Mesendoderm (in vitro differentiated cells): ENCODE measurements around the gene ZC3H12D.

Experiments
- DNase-seq: peaks from one replicate; pipeline ENCODE4 v3.0.0; 2013
- H2AK5ac ChIP-seq: 2 replicates; pipeline ENCODE4 v1.6.1; 2013; ENCODE audit warnings: low read length, inconsistent platforms
- H2BK120ac ChIP-seq: 2 replicates; pipeline ENCODE4 v1.6.1; 2013; ENCODE audit warnings: low read depth, mild to moderate bottlenecking, low read length, moderate library complexity, mixed read lengths
- H2BK15ac ChIP-seq: replicated peaks from 2 replicates; pipeline ENCODE4 v1.6.1; 2013; ENCODE audit warnings: low read depth, mild to moderate bottlenecking, moderate library complexity
- H2BK5ac ChIP-seq: 2 replicates; pipeline ENCODE4 v1.6.1; 2013; ENCODE audit warnings: low read length, inconsistent platforms
- H3K18ac ChIP-seq: 2 replicates; pipeline ENCODE4 v1.6.1; 2013; ENCODE audit warnings: mild to moderate bottlenecking, low read length, mixed read lengths
- H3K23ac ChIP-seq: one replicate; pipeline ENCODE4 v1.6.1; 2013; ENCODE audit warnings: low read length
- H3K27ac ChIP-seq: 2 replicates; pipeline ENCODE4 v1.5.1; 2013; ENCODE audit warnings: low read depth, mild to moderate bottlenecking, inconsistent platforms, low read length, moderate library complexity
- H3K27me3 ChIP-seq: 2 replicates; pipeline ENCODE4 v1.6.1; 2013; ENCODE audit warnings: low read length, control low read depth, mild to moderate bottlenecking, inconsistent platforms; ENCODE audit not compliant: insufficient read depth, poor library complexity
- H3K36me3 ChIP-seq: 2 replicates; pipeline ENCODE4 v1.6.1; 2013; ENCODE audit warnings: low read length, inconsistent platforms; ENCODE audit not compliant: control insufficient read depth, insufficient read depth
- H3K4ac ChIP-seq: one replicate; pipeline ENCODE4 v1.6.1; 2013; ENCODE audit warnings: low read depth, mild to moderate bottlenecking, low read length, moderate library complexity
- H3K4me1 ChIP-seq: 2 replicates; pipeline ENCODE4 v1.6.1; 2013; ENCODE audit warnings: low read depth, low read length, inconsistent platforms; ENCODE audit not compliant: control insufficient read depth
- H3K4me2 ChIP-seq: 2 replicates; pipeline ENCODE4 v1.6.1; 2013; ENCODE audit warnings: low read length
- H3K4me3 ChIP-seq: 2 replicates; pipeline ENCODE4 v1.5.1; 2013; ENCODE audit warnings: mild to moderate bottlenecking, low read length
- H3K56ac ChIP-seq: one replicate; pipeline ENCODE4 v1.6.1; 2013; ENCODE audit warnings: low read length
- H3K79me1 ChIP-seq: 2 replicates; pipeline ENCODE4 v1.6.1; 2013; ENCODE audit warnings: low read length, inconsistent platforms
- H3K79me2 ChIP-seq: 2 replicates; pipeline ENCODE4 v1.6.1; 2013; ENCODE audit warnings: mild to moderate bottlenecking, low read length; ENCODE audit not compliant: control insufficient read depth, insufficient read depth
- H3K9ac ChIP-seq: 2 replicates; pipeline ENCODE4 v1.6.1; 2013; ENCODE audit warnings: low read length, inconsistent platforms
- H4K5ac ChIP-seq: one replicate; pipeline ENCODE4 v1.6.1; 2013; ENCODE audit warnings: low read length
- H4K8ac ChIP-seq: one replicate; pipeline ENCODE4 v1.6.1; 2013; ENCODE audit warnings: low read depth, mild to moderate bottlenecking, control low read depth, low read length, moderate library complexity
- WGBS: extraction: QIAGEN DNeasy Blood & Tissue Kit; methylation state at CpG from one replicate; pipeline ENCODE4 v1.1.7; 2013; ENCODE audit warnings: low lambda C conversion rate, missing lambda C conversion rate; ENCODE audit not compliant: insufficient coverage; ENCODE audit errors: extremely low coverage; 5-methylcytosine and 5-hydroxymethylcytosine counted together

The ZC3H12D gene

GRCh38 chr6:149508485-149508884, 23.7 kb upstream of the ZC3H12D start:
- H2AK5ac ChIP-seq: no peak overlapping the region
- no peak overlapping the region for H3K27ac ChIP-seq
- H2BK120ac ChIP-seq: no peak overlapping the region
- DNase-seq: peak; percentile 5
- no peak overlapping the region for H4K8ac ChIP-seq
- no peak overlapping the region for H3K23ac ChIP-seq
- H3K4me1 ChIP-seq: no peaks in the 10 kb centered on the region
- no peak overlapping the region for H3K4ac ChIP-seq
- H3K56ac ChIP-seq: no peak overlapping the region
- H2BK15ac ChIP-seq: no peak overlapping the region
- H3K36me3 ChIP-seq: no peaks in the 10 kb centered on the region
- no peak overlapping the region for H3K4me3 ChIP-seq
- no peak overlapping the region for H3K18ac ChIP-seq
- WGBS: no CpG with 5 or more reads among the region's 3 CpGs
- no peak overlapping the region for H2BK5ac ChIP-seq
- H3K27me3 ChIP-seq: no peaks in the 10 kb centered on the region
- no peaks in the 10 kb centered on the region for H3K79me2 ChIP-seq
- no peak overlapping the region for H3K9ac ChIP-seq
- no peak overlapping the region for H3K4me2 ChIP-seq
- H4K5ac ChIP-seq: no peak overlapping the region
- H3K79me1 ChIP-seq: no peaks in the 10 kb centered on the region

GRCh38 chr6:149503872-149504271, 19.1 kb upstream of the ZC3H12D start:
- no peak overlapping the region for H2BK15ac ChIP-seq
- H3K36me3 ChIP-seq: no peaks in the 10 kb centered on the region
- no peaks in the 10 kb centered on the region for H3K79me2 ChIP-seq
- no peak overlapping the region for H3K27ac ChIP-seq
- H4K8ac ChIP-seq: no peak overlapping the region
- no peak overlapping the region for H2BK5ac ChIP-seq
- H2BK120ac ChIP-seq: no peak overlapping the region
- no peak for DNase-seq
- no peak overlapping the region for H3K4ac ChIP-seq
- no peak overlapping the region for H3K18ac ChIP-seq
- H3K27me3 ChIP-seq: no peaks in the 10 kb centered on the region
- H3K4me3 ChIP-seq: no peak overlapping the region
- H2AK5ac ChIP-seq: no peak overlapping the region
- H3K79me1 ChIP-seq: no peaks in the 10 kb centered on the region
- H4K5ac ChIP-seq: no peak overlapping the region
- no peak overlapping the region for H3K23ac ChIP-seq
- H3K4me1 ChIP-seq: no peaks in the 10 kb centered on the region
- H3K4me2 ChIP-seq: no peak overlapping the region
- no peak overlapping the region for H3K56ac ChIP-seq
- no CpG with 5 or more reads among the region's 2 CpGs for WGBS
- no peak overlapping the region for H3K9ac ChIP-seq

DNA sequence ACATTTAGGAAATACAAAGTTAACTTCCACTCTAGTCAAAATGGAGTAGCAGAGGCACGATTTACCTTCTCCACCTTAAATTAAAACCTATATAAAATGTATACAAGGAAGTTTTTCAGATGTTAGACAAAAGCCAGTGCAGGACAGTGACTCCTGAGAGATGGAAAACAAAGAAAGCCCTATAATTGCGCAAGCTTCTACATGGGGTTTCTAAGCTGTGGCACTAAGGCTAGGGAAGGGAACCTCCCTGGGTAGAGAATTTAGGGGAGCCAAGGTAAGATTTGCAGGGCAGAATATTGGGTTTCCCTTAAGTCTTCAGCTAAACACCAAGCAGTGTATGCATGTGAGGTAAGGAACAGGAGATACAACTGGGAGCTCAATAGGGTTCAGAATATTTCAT, 18.5 kb upstream of the ZC3H12D start:
- H3K36me3 ChIP-seq: no peaks in the 10 kb centered on the region
- no peak overlapping the region for H3K27ac ChIP-seq
- H2BK15ac ChIP-seq: no peak overlapping the region
- no peaks in the 10 kb centered on the region for H3K79me2 ChIP-seq
- H2BK120ac ChIP-seq: no peak overlapping the region
- no peak overlapping the region for H4K8ac ChIP-seq
- no CpG with 5 or more reads among the region's 2 CpGs for WGBS
- no peak for DNase-seq
- H3K9ac ChIP-seq: no peak overlapping the region
- no peaks in the 10 kb centered on the region for H3K27me3 ChIP-seq
- H3K18ac ChIP-seq: no peak overlapping the region
- no peaks in the 10 kb centered on the region for H3K79me1 ChIP-seq
- H4K5ac ChIP-seq: no peak overlapping the region
- H2BK5ac ChIP-seq: no peak overlapping the region
- H3K4me2 ChIP-seq: no peak overlapping the region
- H3K4ac ChIP-seq: no peak overlapping the region
- H2AK5ac ChIP-seq: no peak overlapping the region
- no peak overlapping the region for H3K4me3 ChIP-seq
- no peaks in the 10 kb centered on the region for H3K4me1 ChIP-seq
- H3K23ac ChIP-seq: no peak overlapping the region
- H3K56ac ChIP-seq: no peak overlapping the region

GRCh38 chr6:149501768-149502167, 17.0 kb upstream of the ZC3H12D start:
- Histone ChIP-seq H3K4me3 (no peak overlapping the region), H3K18ac (no peak overlapping the region), H3K23ac (no peak overlapping the region), H3K4me2 (no peak overlapping the region), H3K36me3 (no peaks in the 10 kb centered on the region), H3K56ac (no peak overlapping the region), H4K8ac (no peak overlapping the region), H2BK15ac (no peak overlapping the region), H2BK120ac (no peak overlapping the region), H3K4ac (no peak overlapping the region), H3K27me3 (no peaks in the 10 kb centered on the region), H2BK5ac (no peak overlapping the region), H3K27ac (no peak overlapping the region), H3K79me2 (no peaks in the 10 kb centered on the region), H3K79me1 (no peaks in the 10 kb centered on the region), H3K9ac (no peak overlapping the region), H2AK5ac (no peak overlapping the region), H4K5ac (no peak overlapping the region), H3K4me1 (no peaks in the 10 kb centered on the region)
- DNase-seq: no peak
- no CpG with 5 or more reads among the region's 3 CpGs for whole genome bisulfite sequencing

GRCh38 chr6:149501201-149501600, 16.4 kb upstream of the ZC3H12D start:
- Histone ChIP-seq H3K23ac (no peak overlapping the region), H4K8ac (no peak overlapping the region), H3K4me3 (no peak overlapping the region), H4K5ac (no peak overlapping the region), H3K18ac (no peak overlapping the region), H3K79me1 (no peaks in the 10 kb centered on the region), H3K4me2 (no peak overlapping the region), H2BK5ac (no peak overlapping the region), H3K27me3 (no peaks in the 10 kb centered on the region), H3K9ac (no peak overlapping the region), H3K36me3 (no peaks in the 10 kb centered on the region), H2AK5ac (no peak overlapping the region), H3K56ac (no peak overlapping the region), H2BK120ac (no peak overlapping the region), H3K4ac (no peak overlapping the region), H3K79me2 (no peaks in the 10 kb centered on the region), H3K4me1 (no peaks in the 10 kb centered on the region), H3K27ac (no peak overlapping the region), H2BK15ac (no peak overlapping the region)
- no CpG with 5 or more reads among the region's 1 CpG for WGBS
- DNase-seq: no peak

GRCh38 chr6:149500096-149500495, 15.3 kb upstream of the ZC3H12D start:
- Histone ChIP-seq H3K79me2 (no peaks in the 10 kb centered on the region), H3K4me2 (no peak overlapping the region), H3K4ac (no peak overlapping the region), H3K36me3 (no peaks in the 10 kb centered on the region), H3K9ac (no peak overlapping the region), H2BK5ac (no peak overlapping the region), H2BK120ac (no peak overlapping the region), H3K56ac (no peak overlapping the region), H3K27ac (no peak overlapping the region), H3K79me1 (no peaks in the 10 kb centered on the region), H4K5ac (no peak overlapping the region), H3K4me1 (no peaks in the 10 kb centered on the region), H3K23ac (no peak overlapping the region), H3K27me3 (no peaks in the 10 kb centered on the region), H3K18ac (no peak overlapping the region), H3K4me3 (no peak overlapping the region), H2AK5ac (no peak overlapping the region), H4K8ac (no peak overlapping the region), H2BK15ac (no peak overlapping the region)
- no peak for DNase-seq
- no CpG with 5 or more reads among the region's 1 CpG for WGBS
